Upper lobe of right lung (tissue), 1 donor: ENCODE data around the gene GRK4. TPM values are rescaled to one million over a fixed set of nuclear protein-coding genes. Genes with fewer than 3 reads are reported as not detected.

Experiments
- ATAC-seq: fragments of 200-7000 bp; cut with Tn5 transposase; one replicate; pipeline ENCODE4 v1.9.1; 2020; ENCODE audit warnings: mild to moderate bottlenecking, moderate library complexity
- DNase-seq: peaks from one replicate; pipeline ENCODE4 v3.0.0-alpha.2; 2020
- H3K27ac ChIP-seq: fragments of 200-600 bp; one replicate; pipeline ENCODE4 v1.8.0; 2022
- H3K27me3 ChIP-seq: fragments of 200-600 bp; one replicate; pipeline ENCODE4 v1.8.0; 2022; ENCODE audit warnings: mild to moderate bottlenecking
- H3K36me3 ChIP-seq: fragments of 200-600 bp; one replicate; pipeline ENCODE4 v1.8.0; 2022
- H3K4me1 ChIP-seq: fragments of 200-600 bp; one replicate; pipeline ENCODE4 v1.8.0; 2022
- H3K4me3 ChIP-seq: fragments of 200-600 bp; one replicate; pipeline ENCODE4 v1.8.0; 2022; ENCODE audit warnings: mild to moderate bottlenecking
- H3K9me3 ChIP-seq: fragments of 200-600 bp; one replicate; pipeline ENCODE4 v1.8.0; 2022
- CTCF ChIP-seq: fragments of 200-600 bp; IDR thresholded peaks from one replicate; pipeline ENCODE4 v1.8.0; 2022; ENCODE audit warnings: antibody characterized with exemption
- intact Hi-C: fragments of 100-400 bp; cut with DNase I; formaldehyde crosslinking; loops from one replicate; pipeline ENCODE4 v1.11.0; 2022
- total RNA-seq: library from RNA; stranded (reverse); fragmentation: NEBNext Ultra II Directional; extraction: Animal tissue kit (Norgen Biotek cat#: 25700); gene quantifications from one replicate; pipeline ENCODE4 v1.2.1, GENCODE V29; 2021
- donor health status: DM: no; HTN: yes; CAD: no; lungs with severe emphysema.

GRK4 gene
- total RNA-seq, 1 donor from 2014 or later: 8.0 TPM

GRCh38 chr4:3042226-3042625, 78.9 kb downstream of the GRK4 start:
- no peak for TF ChIP-seq CTCF
- DNase-seq (no peak), ATAC-seq (no peak)
- Histone ChIP-seq H3K4me1 (peaks cover 32% of the 10 kb centered on the region), H3K27me3 (no peaks in the 10 kb centered on the region), H3K36me3 (no peaks in the 10 kb centered on the region), H3K4me3 (peak overlapping the region; percentile 60), H3K9me3 (no peaks in the 10 kb centered on the region), H3K27ac (peak overlapping the region; percentile 91)
- intact Hi-C loops: no loop called here

- DNase-seq (no peak), ATAC-seq (no peak)
- Histone ChIP-seq H3K27me3 (no peaks in the 10 kb centered on the region), H3K4me3 (no peak overlapping the region), H3K9me3 (no peaks in the 10 kb centered on the region), H3K36me3 (no peaks in the 10 kb centered on the region), H3K27ac (no peak overlapping the region), H3K4me1 (peaks cover 23% of the 10 kb centered on the region)
- intact Hi-C loops: no loop called here
- TF ChIP-seq CTCF: no peak
Measured at GRCh38 chr4:3043282-3044020, 80.1 kb downstream of the GRK4 start.

- intact Hi-C loops: no loop called here
- H3K4me3 ChIP-seq: no peak overlapping the region
- H3K27me3 ChIP-seq: no peaks in the 10 kb centered on the region
- peak; percentile 71 for ATAC-seq
- no peak for TF ChIP-seq CTCF
- no peaks in the 10 kb centered on the region for H3K36me3 ChIP-seq
- H3K4me1 ChIP-seq: peaks cover 23% of the 10 kb centered on the region
- H3K9me3 ChIP-seq: no peaks in the 10 kb centered on the region
- DNase-seq: peak; percentile 84
- H3K27ac ChIP-seq: no peak overlapping the region
Measured at GRCh38 chr4:3044870-3045819, 81.8 kb downstream of the GRK4 start.

GRCh38 chr4:3046162-3046561, 82.8 kb downstream of the GRK4 start:
- TF ChIP-seq CTCF: no peak
- Histone ChIP-seq H3K4me3 (no peak overlapping the region), H3K9me3 (no peaks in the 10 kb centered on the region), H3K36me3 (no peaks in the 10 kb centered on the region), H3K27me3 (no peaks in the 10 kb centered on the region), H3K4me1 (peaks cover 18% of the 10 kb centered on the region), H3K27ac (no peak overlapping the region)
- intact Hi-C loops: no loop called here
- no peak for DNase-seq
- no peak for ATAC-seq

- Histone ChIP-seq H3K4me3 (no peak overlapping the region), H3K27me3 (no peaks in the 10 kb centered on the region), H3K27ac (no peak overlapping the region), H3K36me3 (no peaks in the 10 kb centered on the region), H3K4me1 (peaks cover 15% of the 10 kb centered on the region), H3K9me3 (no peaks in the 10 kb centered on the region)
- TF ChIP-seq CTCF: no peak
- ATAC-seq (no peak), DNase-seq (no peak)
- intact Hi-C loops: no loop called here
Measured at GRCh38 chr4:3046623-3047022, 83.3 kb downstream of the GRK4 start.
